HG02623 (cell line): Measurements from ENCODE around the gene EXOSC1.
"Not testable (repeated sequence)": the region's sequence is repeated elsewhere in the genome, so short reads cannot be mapped to it uniquely, and the experiment has no call there.

Experiments
- ATAC-seq: cut with Tn5 transposase; IDR thresholded peaks from one replicate; pipeline ENCODE4 v1.9.1; 2021; ENCODE audit warnings: moderate library complexity; ENCODE audit not compliant: unreplicated experiment

The EXOSC1 gene, protein sequence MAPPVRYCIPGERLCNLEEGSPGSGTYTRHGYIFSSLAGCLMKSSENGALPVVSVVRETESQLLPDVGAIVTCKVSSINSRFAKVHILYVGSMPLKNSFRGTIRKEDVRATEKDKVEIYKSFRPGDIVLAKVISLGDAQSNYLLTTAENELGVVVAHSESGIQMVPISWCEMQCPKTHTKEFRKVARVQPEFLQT

DNA sequence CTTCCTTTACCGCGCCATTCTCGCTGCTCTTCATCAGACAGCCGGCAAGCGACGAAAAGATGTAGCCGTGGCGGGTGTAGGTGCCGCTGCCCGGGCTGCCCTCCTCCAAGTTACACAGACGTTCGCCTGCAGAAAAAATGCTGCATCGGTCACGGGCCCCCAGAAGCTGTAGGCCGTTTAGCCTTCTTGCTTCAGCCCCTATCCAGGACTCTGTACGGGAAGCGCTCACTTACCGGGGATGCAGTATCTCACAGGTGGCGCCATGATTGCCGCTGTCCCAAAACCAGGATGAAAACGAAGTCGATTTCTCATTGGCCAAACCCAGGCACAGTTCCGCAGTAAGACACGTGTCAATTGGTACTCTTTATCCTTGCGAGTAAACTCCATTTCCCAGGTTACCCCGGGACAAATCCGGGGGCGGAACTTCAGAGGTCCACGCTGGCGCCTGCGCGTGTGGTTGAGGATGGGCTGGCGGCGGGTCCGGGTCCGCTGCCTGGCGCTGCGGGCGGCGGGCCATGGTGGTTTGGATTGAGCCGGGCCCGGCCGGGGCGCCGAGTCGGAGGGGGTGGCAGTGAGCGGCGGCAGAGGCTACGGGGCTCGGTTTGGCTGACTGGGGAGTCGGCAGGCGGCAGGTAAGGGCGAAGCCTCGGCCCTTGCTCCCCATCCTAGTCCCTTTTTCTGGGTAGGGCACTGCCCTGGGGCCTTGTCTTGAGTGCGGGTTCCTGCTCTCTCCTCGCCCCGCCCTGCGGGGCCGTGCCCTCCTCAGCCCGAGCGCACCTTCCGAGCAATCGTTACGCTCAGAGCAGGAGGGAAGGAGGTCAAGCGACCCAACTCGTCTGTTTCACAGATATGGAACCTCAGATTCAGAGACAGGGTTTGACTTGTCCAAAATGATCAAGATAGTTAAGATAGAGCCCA lies at the start of gene EXOSC1, which contains the start of gene ZDHHC16:
Gene EXOSC1, minus strand, starts transcription at position 285 of the 918 bp plus-strand sequence. Its CDS starts 21 bp downstream, at position 264.
Gene ZDHHC16, plus strand, starts transcription at position 454 of the 918 bp plus-strand sequence. CDS start 5,501 bp downstream, outside the sequence.
- ATAC-seq: peak; percentile 91

GRCh38 chr10:97494863-97495506 lies 49.2 kb upstream of the EXOSC1 start:
- no peak for ATAC-seq

GRCh38 chr10:97494151-97494550 lies 48.3 kb upstream of the EXOSC1 start:
- no peak for ATAC-seq

- no peak for ATAC-seq
These were observed 44.8 kb upstream of the EXOSC1 start for GRCh38 chr10:97490592-97490991.

DNA sequence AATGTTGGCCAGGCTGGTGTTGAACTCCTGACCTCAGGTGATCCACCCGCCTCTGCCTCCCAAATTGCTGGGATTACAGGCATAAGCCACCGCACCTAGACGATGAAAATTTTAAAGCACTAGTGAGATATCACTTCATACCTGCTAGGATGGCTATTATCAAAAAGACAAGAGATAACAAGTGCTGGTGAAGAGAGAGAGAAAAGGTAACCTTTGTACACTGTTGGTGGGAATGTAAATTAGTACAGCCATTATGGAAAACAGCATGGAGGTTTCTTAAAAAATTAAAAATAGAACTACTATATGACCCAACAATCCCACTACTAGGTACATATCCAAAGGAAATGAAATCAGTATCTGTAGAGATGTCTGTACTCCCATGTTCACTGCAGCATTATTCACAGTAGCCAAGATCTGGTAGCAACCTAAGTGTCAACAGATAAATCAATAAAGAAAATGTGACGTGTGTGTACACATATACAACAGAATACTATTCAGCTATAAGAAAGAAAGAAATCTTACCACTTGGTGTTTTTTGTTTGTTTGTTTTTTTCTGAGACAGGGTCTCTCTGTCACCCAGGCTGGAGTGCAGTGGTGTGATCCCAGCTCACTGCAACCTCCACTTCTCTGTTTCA lies 40.0 kb upstream of the EXOSC1 start:
- ATAC-seq: no peak

DNA sequence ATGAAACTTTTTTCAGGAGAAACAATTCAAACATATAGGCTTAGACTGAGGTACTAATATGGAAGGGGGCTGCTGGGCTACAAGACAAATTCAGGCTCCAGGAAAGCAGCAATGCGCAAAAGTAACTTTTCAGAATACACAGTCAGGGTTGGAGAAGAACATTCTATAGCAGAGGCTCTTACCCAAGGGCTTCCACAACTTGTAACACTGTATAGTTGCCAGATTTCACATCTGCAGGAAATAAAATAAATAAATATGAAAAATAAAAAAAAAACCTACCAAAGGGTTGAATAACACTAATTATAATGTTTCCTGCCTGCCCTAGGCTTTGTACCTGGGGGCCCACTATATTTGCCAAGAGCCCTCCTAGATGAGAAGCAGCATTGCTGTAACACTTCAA lies 38.1 kb upstream of the EXOSC1 start:
- no peak for ATAC-seq

DNA sequence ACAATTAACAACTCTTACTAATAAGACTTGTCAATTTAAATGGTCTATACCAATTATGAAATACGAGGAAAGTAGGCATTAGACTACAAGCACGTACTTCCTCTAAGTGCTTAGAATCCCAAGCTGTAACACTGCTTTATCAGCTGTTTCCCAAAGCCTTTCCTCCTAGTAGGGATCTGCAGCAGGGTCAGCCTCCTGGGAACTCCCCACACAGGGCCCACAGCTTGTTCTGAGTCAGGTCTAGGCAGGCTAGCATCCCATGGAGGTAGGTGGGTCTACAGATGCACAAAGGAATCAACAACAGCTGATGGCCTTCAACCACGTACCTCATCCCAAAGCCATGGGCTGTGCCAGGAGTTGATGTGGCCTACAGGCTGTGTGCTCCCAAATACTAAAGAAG lies 37.7 kb upstream of the EXOSC1 start:
- ATAC-seq: no peak

GRCh38 chr10:97482381-97482780 lies 36.6 kb upstream of the EXOSC1 start:
- ATAC-seq: no peak

DNA sequence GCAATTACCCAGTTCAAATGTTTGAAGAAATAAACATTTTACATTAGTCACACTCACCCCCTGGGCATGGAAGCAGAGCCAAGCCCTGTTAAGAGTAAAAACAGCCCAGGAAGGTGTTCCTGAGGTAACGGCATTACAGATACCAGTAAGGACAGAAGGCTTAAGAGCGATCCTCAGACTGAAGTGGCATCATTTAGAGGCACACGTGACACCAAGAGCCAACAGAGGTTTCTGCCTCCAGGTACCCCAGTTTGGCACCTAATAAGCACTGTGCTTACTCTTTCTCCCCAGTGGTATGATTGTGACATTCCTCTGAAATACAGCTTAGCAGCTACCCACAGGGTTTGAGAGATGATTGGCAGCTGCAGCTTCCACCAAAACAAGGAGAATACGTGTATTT lies 35.3 kb upstream of the EXOSC1 start:
- ATAC-seq: no peak

GRCh38 chr10:97479939-97480338 lies 34.1 kb upstream of the EXOSC1 start:
- no peak for ATAC-seq

- ATAC-seq: not testable (repeated sequence)
These were observed 33.6 kb upstream of the EXOSC1 start for GRCh38 chr10:97479410-97479809.

- ATAC-seq: no peak
These were observed 30.3 kb upstream of the EXOSC1 start for GRCh38 chr10:97475936-97476594.

- no peak for ATAC-seq
These were observed 29.1 kb upstream of the EXOSC1 start for GRCh38 chr10:97474918-97475317.

DNA sequence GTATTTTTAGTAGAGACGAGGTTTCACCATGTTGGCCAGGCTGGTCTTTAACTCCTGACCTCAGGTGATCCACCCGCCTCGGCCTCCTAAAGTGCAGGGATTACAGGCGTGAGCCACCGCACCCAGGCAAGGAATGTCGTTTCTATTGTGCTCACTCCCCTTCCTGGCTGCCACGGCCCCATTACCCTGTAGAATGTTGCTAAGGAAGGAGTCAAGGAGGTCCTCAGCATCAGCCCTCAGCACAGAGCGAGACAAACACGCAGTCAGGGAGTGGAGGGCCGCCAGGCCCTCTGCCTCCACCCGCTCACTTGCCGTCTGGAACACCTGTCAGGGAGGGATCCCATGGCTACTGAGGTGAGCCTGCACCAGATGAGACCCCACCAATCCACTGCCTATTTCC lies 23.0 kb upstream of the EXOSC1 start:
- not testable (repeated sequence) for ATAC-seq

- no peak for ATAC-seq
These were observed 22.4 kb upstream of the EXOSC1 start for GRCh38 chr10:97468162-97468561.

- ATAC-seq: no peak
These were observed 20.9 kb upstream of the EXOSC1 start for GRCh38 chr10:97466755-97467154.

DNA sequence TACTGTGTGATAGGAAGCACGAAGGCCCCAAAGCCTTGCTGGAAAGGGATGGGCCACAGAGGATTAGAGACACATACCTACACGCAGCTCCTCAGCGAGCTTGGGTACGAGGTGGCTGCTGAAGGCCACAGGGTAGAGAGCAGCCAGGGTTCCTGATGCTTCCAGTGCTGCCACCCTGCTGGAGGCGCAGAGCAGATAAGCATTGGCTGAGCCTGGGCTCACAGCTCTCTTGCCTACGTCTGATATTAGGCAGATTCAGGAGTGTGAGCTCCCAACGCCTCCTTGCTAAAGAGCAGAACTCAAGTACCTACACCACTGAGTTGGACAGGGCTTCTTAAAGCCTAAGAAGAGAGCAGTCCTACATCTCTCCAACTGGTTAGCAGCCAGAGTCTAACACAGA lies 20.2 kb upstream of the EXOSC1 start:
- ATAC-seq: no peak

DNA sequence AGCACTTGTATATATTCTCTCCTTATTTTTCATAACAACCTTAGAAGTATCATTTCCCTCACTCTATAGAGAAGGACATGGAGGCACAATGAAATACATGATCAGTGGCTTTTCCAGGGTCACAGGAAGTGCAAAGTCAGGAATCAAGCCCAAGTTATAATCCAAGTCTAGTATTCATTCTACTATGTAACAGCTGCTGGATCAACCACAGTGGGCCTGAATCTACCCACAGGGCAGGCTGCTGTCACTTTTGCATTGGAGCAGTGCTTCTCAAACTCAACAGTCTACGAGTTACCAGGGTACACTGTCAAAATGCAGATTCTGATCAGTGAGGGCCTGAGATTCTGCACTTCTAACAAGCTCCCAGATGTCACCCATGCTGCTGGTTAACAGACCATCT lies 18.4 kb upstream of the EXOSC1 start:
- ATAC-seq: no peak

GRCh38 chr10:97463363-97464132 lies 17.7 kb upstream of the EXOSC1 start:
- ATAC-seq: no peak

- no peak for ATAC-seq
These were observed 16.5 kb upstream of the EXOSC1 start for GRCh38 chr10:97462309-97462708.
